HG03520 (cell line): ENCODE data around the gene CLSTN2.

Source experiments
- ATAC-seq: cut with Tn5 transposase; IDR thresholded peaks from one replicate; pipeline ENCODE4 v1.9.1; 2021; ENCODE audit warnings: mild to moderate bottlenecking, moderate library complexity; ENCODE audit not compliant: unreplicated experiment

Gene CLSTN2

GRCh38 chr3:139940622-139941021 is 5.6 kb downstream of the CLSTN2 start:
- ATAC-seq: no peak

DNA sequence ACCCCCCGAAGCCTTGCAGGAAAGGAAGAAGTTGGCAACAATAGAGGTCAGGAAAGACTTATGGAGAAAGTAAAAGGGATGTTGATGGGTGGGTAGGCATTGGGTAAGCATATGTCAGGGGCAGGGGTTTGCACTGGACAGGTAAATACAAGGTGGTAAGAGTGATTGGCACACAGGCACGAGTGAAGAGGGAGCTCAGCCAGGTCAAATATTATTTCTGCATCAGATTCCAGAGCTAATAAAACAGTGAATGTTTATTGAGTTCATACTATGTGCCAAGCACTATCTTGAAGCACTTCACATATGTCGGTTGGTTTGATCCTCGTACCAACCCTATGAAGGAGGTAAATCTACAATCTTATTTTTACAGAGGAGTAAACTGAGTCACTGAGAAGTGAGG is 6.6 kb downstream of the CLSTN2 start:
- no peak for ATAC-seq

DNA sequence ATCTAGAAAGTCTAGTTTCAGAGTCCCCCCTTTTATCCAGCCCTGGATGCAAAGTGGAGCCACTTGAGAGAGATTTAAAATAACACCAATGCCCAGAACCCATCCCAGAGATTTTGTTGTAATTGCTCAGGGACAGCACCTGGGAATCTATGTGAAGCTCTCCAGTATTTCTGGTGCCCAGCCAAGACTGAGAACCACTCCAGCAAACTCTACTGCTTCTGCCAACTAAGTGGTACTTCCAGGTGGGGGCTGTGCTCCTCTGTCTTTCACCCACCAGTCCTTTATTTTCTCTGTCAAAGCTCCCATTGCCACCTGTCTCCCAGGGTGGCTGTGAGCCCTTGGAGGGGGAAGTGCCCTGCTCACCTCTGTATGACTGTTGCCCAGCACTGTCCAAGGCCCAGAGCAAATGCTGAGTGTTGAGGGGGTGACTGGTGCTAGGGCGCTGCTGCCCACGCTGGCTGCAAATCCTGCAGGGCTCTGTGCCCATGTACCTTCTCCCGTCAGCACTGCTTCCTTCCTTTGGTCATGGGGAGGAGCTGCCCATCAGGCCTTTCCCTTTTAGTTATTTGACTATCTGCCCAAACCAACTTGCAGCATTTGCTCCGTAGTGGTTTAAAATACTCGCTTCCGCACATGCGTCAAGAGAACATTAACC is 9.4 kb downstream of the CLSTN2 start:
- ATAC-seq: no peak

DNA sequence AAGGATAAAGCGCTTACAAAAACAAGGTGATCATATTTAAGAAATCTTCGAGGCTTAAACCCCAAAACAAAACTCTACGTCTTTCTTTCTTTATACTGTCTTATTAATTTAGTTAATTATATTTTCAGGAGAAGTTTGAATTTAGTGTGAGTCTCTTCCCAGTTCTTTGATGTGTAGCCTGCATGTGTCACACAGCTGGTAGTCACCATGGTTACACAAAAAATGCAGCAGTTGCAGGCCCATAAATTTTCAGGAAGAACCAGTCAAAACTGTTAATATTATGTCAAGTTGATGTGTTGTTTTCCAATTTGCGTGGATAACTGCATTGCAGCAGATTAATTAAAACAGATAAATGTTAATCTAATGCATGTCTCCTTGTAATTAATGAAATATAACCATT is 10.4 kb downstream of the CLSTN2 start:
- ATAC-seq: no peak

- no peak for ATAC-seq
Measured at GRCh38 chr3:139945942-139946341, 11.0 kb downstream of the CLSTN2 start.

DNA sequence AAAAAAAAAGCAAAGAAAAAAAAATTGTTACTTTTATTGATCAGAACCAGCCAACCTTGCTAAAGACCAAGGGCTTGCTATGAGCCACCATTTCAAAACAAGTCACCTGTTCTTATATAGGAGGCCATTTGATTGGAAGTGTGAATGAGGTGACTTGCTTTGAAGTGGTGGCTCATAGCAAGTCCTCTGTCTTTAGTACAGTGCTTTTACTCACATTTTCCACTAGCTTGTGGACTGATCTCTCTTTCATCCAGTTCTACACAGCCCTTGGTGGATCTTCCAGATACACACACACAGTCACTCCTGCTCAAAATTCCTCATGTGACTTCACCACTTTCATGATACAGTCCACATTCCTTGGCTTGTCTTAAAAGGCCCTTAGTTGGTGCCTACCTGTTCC is 13.5 kb downstream of the CLSTN2 start:
- ATAC-seq: no peak

DNA sequence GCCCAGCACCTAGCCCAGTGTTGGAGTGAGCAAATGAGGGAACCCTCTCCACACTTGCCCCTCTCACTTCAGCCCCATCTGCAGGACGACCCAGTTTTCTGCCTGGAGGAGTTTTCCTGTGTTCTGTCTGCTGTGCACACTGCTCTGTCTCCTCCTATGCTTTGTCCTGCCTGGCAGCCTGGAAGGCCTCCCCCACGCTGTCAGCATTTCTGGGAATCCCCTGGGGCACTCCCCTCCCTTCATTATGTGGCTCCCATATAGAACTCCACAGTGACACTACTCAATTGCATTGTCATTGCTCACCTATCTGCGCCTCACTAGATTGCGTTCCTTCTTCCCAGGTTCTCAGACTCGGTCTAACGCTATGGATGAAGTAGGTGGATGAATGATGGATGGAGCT is 13.9 kb downstream of the CLSTN2 start:
- ATAC-seq: no peak

DNA sequence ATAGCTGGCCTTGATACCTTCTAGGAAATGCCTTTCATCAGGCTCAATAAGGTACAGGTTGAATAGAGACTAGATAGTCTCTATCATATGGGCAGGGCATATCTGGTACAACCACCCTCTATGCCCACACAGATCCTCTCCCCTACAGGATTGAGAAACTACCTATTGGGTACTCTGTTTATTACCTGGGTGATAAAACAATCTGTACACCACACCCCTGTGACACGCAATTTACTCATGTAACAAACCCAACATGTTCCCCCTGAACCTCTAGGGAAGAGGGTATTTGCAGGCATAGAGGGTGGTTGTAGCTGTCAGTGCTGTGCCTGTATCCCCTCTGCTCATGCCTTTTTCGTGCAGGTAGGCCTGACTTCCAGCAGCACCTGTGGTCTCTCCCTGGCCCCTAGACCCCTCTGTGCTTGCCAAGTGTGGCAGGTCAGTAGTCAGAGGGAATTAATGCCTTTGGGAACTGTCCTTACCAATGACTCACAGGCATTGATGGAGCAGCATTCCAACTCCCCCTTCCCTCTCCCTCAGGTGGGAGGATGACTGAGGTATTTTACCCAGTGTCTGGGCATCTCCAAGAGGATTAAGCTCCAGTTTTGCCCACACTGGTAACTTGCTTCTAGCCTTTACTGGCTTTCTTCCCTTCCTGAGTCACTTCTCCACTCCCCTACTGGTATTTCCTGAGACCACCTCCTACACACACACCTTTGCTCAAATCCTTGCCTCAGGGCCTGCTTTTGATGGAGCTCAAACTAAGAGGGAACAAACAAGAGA is 18.3 kb downstream of the CLSTN2 start:
- no peak for ATAC-seq

GRCh38 chr3:139954146-139954860 is 19.3 kb downstream of the CLSTN2 start:
- ATAC-seq: no peak

DNA sequence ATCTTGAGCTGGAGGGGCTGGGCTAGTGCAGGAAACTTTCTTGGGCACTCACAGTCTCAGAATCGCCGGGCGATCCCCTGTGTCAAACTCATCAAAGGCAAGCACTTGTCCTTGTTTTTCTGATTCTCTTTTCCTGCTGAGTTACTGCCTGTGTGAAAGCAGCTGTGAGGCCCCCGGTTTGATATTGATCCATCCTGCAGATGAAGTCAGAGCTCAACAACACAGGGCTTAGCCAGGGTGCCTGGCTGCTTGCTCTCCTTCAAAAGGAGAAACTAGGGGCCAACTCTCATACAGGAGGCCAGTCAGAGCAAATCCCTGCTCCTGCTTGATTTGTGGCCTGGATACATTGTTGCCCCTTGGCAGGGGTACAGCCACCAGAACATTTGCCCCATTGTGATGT is 22.9 kb downstream of the CLSTN2 start:
- ATAC-seq: no peak

DNA sequence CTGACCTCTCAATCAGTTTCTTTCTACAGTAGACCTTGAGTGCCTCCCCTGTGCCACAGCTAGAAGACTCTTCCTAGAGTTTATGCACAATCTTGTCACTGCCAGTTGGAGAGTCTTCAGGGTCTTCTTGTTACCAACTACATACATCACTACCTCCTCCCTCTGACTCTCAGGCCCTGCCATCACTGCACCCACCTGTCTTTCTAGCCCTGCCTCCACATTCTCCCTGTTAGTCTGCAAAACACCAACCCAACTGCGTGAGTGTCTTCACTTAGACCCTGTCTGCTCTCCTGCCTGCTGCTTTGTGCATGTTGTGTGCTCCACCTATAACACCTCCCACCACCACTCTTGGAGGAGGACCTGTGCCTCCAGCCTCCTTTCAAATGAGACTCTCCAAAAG is 34.4 kb downstream of the CLSTN2 start:
- no peak for ATAC-seq

GRCh38 chr3:139970526-139970925 is 35.5 kb downstream of the CLSTN2 start:
- no peak for ATAC-seq

DNA sequence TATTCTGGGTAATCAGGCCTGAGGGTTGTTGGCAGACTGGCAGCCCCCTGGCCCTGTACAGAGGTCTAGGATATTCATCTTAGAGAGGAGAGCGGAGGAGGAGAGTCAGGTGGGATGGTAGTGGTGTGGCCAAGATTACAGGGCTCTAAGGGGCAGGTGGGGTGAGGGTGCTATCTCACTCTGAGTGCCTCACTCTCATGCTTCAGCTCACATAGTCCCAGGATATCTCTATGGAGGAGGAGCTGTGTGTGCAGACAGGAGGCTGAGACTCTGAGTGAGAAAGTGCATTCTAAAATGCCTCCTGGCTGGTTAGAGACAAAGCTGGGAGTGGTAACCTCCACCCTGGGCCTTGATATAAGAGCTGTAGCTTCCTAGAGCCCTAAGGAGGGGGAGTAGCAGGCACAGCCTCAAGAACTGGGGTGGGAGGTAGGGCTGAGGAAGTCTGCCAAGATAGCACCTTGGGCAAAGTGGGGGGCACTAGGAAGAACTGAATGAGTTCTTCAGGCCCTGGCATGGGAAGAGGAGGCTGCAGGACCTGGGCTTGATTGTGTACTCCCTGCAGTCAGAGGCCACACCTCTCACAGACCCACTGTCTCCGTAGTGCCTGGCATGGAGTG is 39.9 kb downstream of the CLSTN2 start:
- no peak for ATAC-seq

DNA sequence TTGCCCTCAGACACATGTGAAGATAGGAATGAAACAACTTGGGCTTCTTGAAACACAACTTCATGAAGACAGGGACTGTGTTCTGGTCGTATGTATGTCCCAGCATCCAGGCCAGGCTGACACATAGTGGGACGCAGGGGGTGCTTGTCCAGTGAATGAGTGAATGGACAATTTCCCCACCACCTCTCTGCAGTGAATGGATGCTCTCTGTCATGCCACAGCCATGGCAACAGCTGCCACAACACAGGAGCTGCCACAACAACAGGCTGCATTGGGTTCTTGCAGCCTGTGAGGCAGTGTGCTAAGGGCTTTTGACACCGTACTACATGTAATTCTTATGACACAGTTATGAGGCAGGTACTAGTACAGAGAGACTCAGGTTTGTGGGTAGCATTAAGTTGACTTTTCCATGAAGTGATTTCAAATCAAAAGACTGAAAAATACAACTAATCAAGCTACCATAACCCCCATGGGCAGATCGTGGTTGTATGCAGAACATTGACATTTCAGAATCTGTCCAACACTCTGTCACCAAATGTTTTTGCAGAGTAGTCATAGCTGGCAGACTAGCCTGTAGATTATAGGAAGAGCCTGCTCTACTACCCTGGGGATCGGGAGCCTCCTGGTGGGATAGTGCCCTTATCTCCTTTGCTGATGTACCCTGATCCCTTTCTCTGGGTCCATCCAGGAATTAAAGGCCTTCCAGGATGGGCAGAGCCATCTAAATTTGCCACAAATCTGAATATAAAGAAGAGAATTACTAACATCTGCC is 40.8 kb downstream of the CLSTN2 start:
- ATAC-seq: no peak

- ATAC-seq: no peak
Measured at GRCh38 chr3:139978966-139979365, 44.0 kb downstream of the CLSTN2 start.

GRCh38 chr3:139979991-139980390 is 45.0 kb downstream of the CLSTN2 start:
- no peak for ATAC-seq

- no peak for ATAC-seq
Measured at GRCh38 chr3:139982404-139982803, 47.4 kb downstream of the CLSTN2 start.

DNA sequence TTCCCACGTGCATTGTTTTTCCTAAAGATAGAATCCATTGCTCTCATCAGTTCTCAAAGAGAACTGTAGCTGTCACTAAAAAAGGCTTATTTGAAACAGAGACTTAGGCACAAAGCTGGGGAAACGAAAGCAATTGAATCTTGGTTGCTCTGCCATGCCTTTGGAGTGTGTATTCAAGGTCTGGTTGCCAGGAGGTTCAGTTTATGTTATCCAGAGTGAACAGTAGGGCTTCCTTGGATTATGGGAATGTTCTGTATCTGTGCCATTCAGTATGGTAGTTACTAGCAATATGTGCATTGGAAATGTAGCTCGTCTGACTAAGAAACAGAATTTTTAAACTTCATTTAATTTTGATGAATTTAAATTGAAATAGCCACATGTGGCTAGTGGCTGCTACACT is 50.6 kb downstream of the CLSTN2 start:
- ATAC-seq: no peak

DNA sequence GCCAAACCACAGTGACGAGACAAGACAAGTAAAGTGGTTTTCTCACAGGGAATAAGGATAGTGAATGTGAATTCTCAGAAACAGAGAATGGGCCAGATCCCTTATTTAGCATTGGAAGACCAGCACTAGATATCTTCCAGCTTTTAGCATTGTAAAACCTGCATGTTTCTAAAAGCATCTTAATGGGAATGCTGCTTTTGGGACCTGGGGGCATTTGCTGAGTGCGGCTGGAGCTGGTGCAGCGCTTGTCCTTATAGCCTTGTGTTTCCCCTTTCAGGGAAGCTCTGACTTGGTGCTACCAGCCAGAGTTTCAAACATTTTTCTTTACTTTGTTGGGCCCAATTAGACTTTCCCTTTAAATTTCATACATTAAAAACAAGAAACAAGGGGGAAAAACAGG is 52.9 kb downstream of the CLSTN2 start:
- no peak for ATAC-seq

DNA sequence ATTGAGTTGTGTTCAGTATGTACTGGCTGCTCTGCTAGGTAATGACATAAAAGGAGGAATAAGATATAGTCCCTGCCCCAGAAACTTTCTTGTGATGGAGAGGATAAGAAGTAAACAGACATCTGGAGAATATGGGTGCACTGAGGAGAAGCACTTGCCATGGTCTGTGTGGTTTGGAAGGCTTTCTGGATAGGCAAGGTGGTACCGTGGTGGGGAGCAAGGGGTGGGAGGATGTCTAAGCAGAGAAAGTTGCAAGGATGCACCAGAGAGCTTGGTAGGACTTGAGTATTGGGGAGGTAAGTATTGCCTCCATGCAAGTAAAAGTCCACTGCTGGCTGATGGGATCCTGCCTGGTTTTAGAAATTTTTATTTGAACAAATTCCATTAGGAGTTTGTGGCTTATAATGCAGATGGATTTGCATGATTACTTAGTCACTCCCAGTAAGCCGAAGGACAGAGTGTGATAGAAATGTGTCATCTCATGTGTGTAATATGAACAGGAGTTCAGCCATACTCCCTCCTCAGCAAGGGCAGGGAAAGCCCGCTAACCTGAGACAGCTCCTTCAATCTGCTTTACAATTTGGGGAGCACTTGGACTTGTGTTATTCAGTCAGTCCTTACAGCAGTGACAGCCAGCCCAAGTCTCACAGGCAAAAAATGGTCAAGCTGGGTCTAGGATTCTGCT is 53.6 kb downstream of the CLSTN2 start:
- no peak for ATAC-seq
